ENCODE data around the gene MVK. TPM values are rescaled to one million over a fixed set of nuclear protein-coding genes. Genes with fewer than 3 reads are reported as not detected.

The MVK gene
- total and polyA plus RNA-seq, 2 of the 4 experiments (the other 2 are of a cell fraction) = 6.6 to 11.5 TPM

- Histone ChIP-seq H3K9ac (ENCODE audit: low read depth, low read length) (no peak overlapping the region), H4K20me1 (ENCODE audit: insufficient read depth, low read length) (no peaks in the 10 kb centered on the region), H2AFZ (replicated peaks; ENCODE audit: low read length, poor library complexity) (no peak overlapping the region), H2AK9ac (replicated peaks; ENCODE audit: low read depth, low read length, poor library complexity) (no peak overlapping the region), H3K56ac (ENCODE audit: extremely low read depth, insufficient read depth, low read length) (no peak overlapping the region), H3K14ac (replicated peaks; ENCODE audit: low read depth, low read length) (no peak overlapping the region), H2BK5ac (ENCODE audit: low read depth, low read length, poor library complexity, severe bottlenecking) (no peak overlapping the region), H3K4me3 (ENCODE audit: insufficient read depth, low read depth, low read length) (no peak overlapping the region), H3K4me2 (ENCODE audit: low read depth, low read length) (no peak overlapping the region), H2BK20ac (ENCODE audit: low read depth, low read length) (no peak overlapping the region), H3K4ac (ENCODE audit: low read depth, low read length) (no peak overlapping the region), H3K27ac (ENCODE audit: insufficient read depth, low read length) (no peak overlapping the region), H3K79me1 (ENCODE audit: low read depth in 1 of 2, low read length in 2 of 2) (no peaks in the 10 kb centered on the region), H4K8ac (ENCODE audit: low read depth in 2 of 2, low read length in 2 of 2) (no peak overlapping the region), H3K23ac (ENCODE audit: low read depth, low read length) (no peak overlapping the region), H3K27me3 (ENCODE audit: control insufficient read depth, insufficient read depth, low read length) (peaks cover 22% of the 10 kb centered on the region), H2BK15ac (ENCODE audit: low read depth, low read length) (no peak overlapping the region), H4K91ac (ENCODE audit: insufficient read depth, low read depth, low read length) (no peak overlapping the region), H3K36me3 (ENCODE audit: control insufficient read depth, insufficient read depth, low read length) (no peaks in the 10 kb centered on the region), H2BK120ac (ENCODE audit: low read depth, low read length) (no peak overlapping the region), H3K9me1 (ENCODE audit: insufficient read depth, low read length) (no peaks in the 10 kb centered on the region; the same call in 1 of the 2 replicates), H3K9me3 (ENCODE audit: control insufficient read depth, insufficient read depth, low read length) (no peaks in the 10 kb centered on the region), H4K5ac (ENCODE audit: low read depth, low read length) (no peak overlapping the region), H3K18ac (ENCODE audit: low read depth, low read length) (no peak overlapping the region), H2AK5ac (ENCODE audit: low read depth, low read length) (no peak overlapping the region), H3K4me1 (ENCODE audit: control insufficient read depth, insufficient read depth, low read length) (no peaks in the 10 kb centered on the region)
- intact Hi-C loops (cut with micrococcal nuclease) = no loop called here
- WGBS, 2 experiments (ENCODE audit: extremely low coverage in 2 of 2, insufficient read length in 1 of 2) = 78% methylated on average over 5 of the region's 12 CpGs; no CpG with 5 or more reads in 1 of the 2 experiments
- DNase-seq = no peak
- TF ChIP-seq MAFK (IDR thresholded peaks at IDR 0.05; ENCODE audit: low read depth, low read length) = no peak
- TF ChIP-seq RAD21 (IDR thresholded peaks at IDR 0.05; ENCODE audit: low read length) = no peak
- TF ChIP-seq RFX5 (IDR thresholded peaks at IDR 0.05; ENCODE audit: low read depth, low read length) = no peak
- no peak for TF ChIP-seq CTCF (conservative IDR thresholded peaks at IDR 0.05; ENCODE audit: low read depth, low read length)
- TF ChIP-seq MAZ (IDR thresholded peaks at IDR 0.05; ENCODE audit: borderline replicate concordance, low read depth, low read length) = no peak
- TF ChIP-seq CHD1 (IDR thresholded peaks at IDR 0.05; ENCODE audit: low read depth, low read length) = no peak
- no peak for TF ChIP-seq RCOR1 (IDR thresholded peaks at IDR 0.05; ENCODE audit: insufficient replicate concordance, low read length)
- no peak for TF ChIP-seq NFE2L2 (IDR thresholded peaks at IDR 0.05; ENCODE audit: low read depth, low read length)
- in situ Hi-C loops (cut with MboI; ENCODE audit: low sequenced_read_pairs) = no loop called here
- ATAC-seq (ENCODE audit: low read depth) = no peak
- BruUV-seq (replicated peaks) = no TSS peak
- ChIA-PET CTCF (no interaction called here), POLR2A (ENCODE audit: unreplicated experiment) (no interaction called here)
- dilution Hi-C loops (cut with HindIII; ENCODE audit: low sequenced_read_pairs, unreplicated experiment) = no loop called here
Measured at GRCh38 chr12:109625749-109626377, 52.3 kb downstream of the MVK start.
